Mononuclear cell (primary cell): ENCODE data around the gene GBP7. TPM values are rescaled to one million over a fixed set of nuclear protein-coding genes. Genes with fewer than 3 reads are reported as not detected.
"Not testable (repeated sequence)": the region's sequence is repeated elsewhere in the genome, so short reads cannot be mapped to it uniquely, and the experiment has no call there.

Experiments
- H3K27me3 ChIP-seq: 2 replicates; pipeline ENCODE4 v1.6.0; 2011; ENCODE audit warnings: low read length, control low read depth; ENCODE audit not compliant: insufficient read depth
- H3K4me1 ChIP-seq: 2 replicates; pipeline ENCODE4 v1.5.1; 2011; ENCODE audit warnings: mild to moderate bottlenecking, low read length, control low read depth; ENCODE audit not compliant: insufficient read depth
- H3K4me3 ChIP-seq: 2 replicates; pipeline ENCODE4 v1.5.1; 2011; ENCODE audit warnings: mild to moderate bottlenecking, low read length, moderate library complexity
- H3K9me3 ChIP-seq: 2 replicates; pipeline ENCODE4 v1.5.1; 2011; ENCODE audit warnings: low read depth, mild to moderate bottlenecking, control low read depth, low read length
- total RNA-seq: library from RNA; depleted of rRNA; stranded (reverse); fragments of >200 nt; gene quantifications from one replicate; pipeline ENCODE4 v1.2.3, GENCODE V29; 2012

Gene GBP7
- not detected for total RNA-seq

GRCh38 chr1:89175601-89176256 lies at the start of gene GBP7:
TSS of gene GBP7 (minus strand) at chr1:89176003. CDS start at chr1:89171935, 4,068 bp downstream.
- no peak within 1 kb of the TSS for H3K4me3 ChIP-seq
- H3K9me3 ChIP-seq, result no peaks in the 10 kb centered on the region
- no peaks in the 10 kb centered on the region for H3K27me3 ChIP-seq
- no peaks in the 10 kb centered on the region for H3K4me1 ChIP-seq

GRCh38 chr1:89221341-89221740 lies 45.5 kb upstream of the GBP7 start:
- no peaks in the 10 kb centered on the region for H3K9me3 ChIP-seq

GRCh38 chr1:89219851-89220250 lies 44.0 kb upstream of the GBP7 start:
- not testable (repeated sequence) for H3K4me3 ChIP-seq, H3K27me3 ChIP-seq, H3K9me3 ChIP-seq, H3K4me1 ChIP-seq

More at GRCh38 chr1:89221341-89221740, 45.5 kb upstream of the GBP7 start:
- H3K4me3 ChIP-seq, result no peak overlapping the region
- no peaks in the 10 kb centered on the region for H3K4me1 ChIP-seq
- H3K27me3 ChIP-seq, result no peaks in the 10 kb centered on the region

- not testable (repeated sequence) for H3K9me3 ChIP-seq, H3K27me3 ChIP-seq, H3K4me1 ChIP-seq, H3K4me3 ChIP-seq
Observed at GRCh38 chr1:89218941-89219340, 43.1 kb upstream of the GBP7 start.

- Histone ChIP-seq H3K4me1 (no peaks in the 10 kb centered on the region), H3K4me3 (no peak overlapping the region), H3K27me3 (no peaks in the 10 kb centered on the region), H3K9me3 (peaks cover 6% of the 10 kb centered on the region)
Observed at GRCh38 chr1:89213347-89213746, 37.5 kb upstream of the GBP7 start.

GRCh38 chr1:89211035-89211634 lies 35.3 kb upstream of the GBP7 start:
- peaks cover 6% of the 10 kb centered on the region for H3K9me3 ChIP-seq
- H3K4me1 ChIP-seq, result no peaks in the 10 kb centered on the region
- H3K27me3 ChIP-seq, result no peaks in the 10 kb centered on the region
- no peak overlapping the region for H3K4me3 ChIP-seq

- H3K9me3 ChIP-seq, result peaks cover 14% of the 10 kb centered on the region
- H3K27me3 ChIP-seq, result no peaks in the 10 kb centered on the region
- peaks cover 2% of the 10 kb centered on the region for H3K4me1 ChIP-seq
- no peak overlapping the region for H3K4me3 ChIP-seq
Observed at GRCh38 chr1:89206373-89206772, 30.6 kb upstream of the GBP7 start.

- Histone ChIP-seq H3K9me3 (peaks cover 9% of the 10 kb centered on the region), H3K27me3 (no peaks in the 10 kb centered on the region), H3K4me1 (peaks cover 15% of the 10 kb centered on the region), H3K4me3 (no peak overlapping the region)
Observed at GRCh38 chr1:89203166-89203565, 27.4 kb upstream of the GBP7 start.

- Histone ChIP-seq H3K4me1 (peaks cover 25% of the 10 kb centered on the region), H3K4me3 (no peak overlapping the region), H3K27me3 (no peaks in the 10 kb centered on the region), H3K9me3 (peaks cover 9% of the 10 kb centered on the region)
Observed at GRCh38 chr1:89201106-89201794, 25.4 kb upstream of the GBP7 start.

- Histone ChIP-seq H3K27me3 (no peaks in the 10 kb centered on the region), H3K4me3 (no peak overlapping the region), H3K9me3 (peaks cover 9% of the 10 kb centered on the region), H3K4me1 (peaks cover 25% of the 10 kb centered on the region)
Observed at GRCh38 chr1:89200663-89201062, 24.9 kb upstream of the GBP7 start.

- no peaks in the 10 kb centered on the region for H3K9me3 ChIP-seq
- H3K27me3 ChIP-seq, result no peaks in the 10 kb centered on the region
- H3K4me1 ChIP-seq, result peaks cover 31% of the 10 kb centered on the region
- peak overlapping the region; percentile 86 for H3K4me3 ChIP-seq
Observed at GRCh38 chr1:89199525-89200031, 23.8 kb upstream of the GBP7 start.

- no peaks in the 10 kb centered on the region for H3K9me3 ChIP-seq
- H3K4me1 ChIP-seq, result peaks cover 31% of the 10 kb centered on the region
- H3K4me3 ChIP-seq, result peak within 1 kb of the TSS; percentile 86
- no peaks in the 10 kb centered on the region for H3K27me3 ChIP-seq
Observed at GRCh38 chr1:89198491-89199072, 22.8 kb upstream of the GBP7 start, which contains the start of gene GBP4. TSS of gene GBP4 (minus strand) at chr1:89198942. CDS start at chr1:89198834, 108 bp downstream.

- no peaks in the 10 kb centered on the region for H3K27me3 ChIP-seq
- H3K9me3 ChIP-seq, result no peaks in the 10 kb centered on the region
- H3K4me3 ChIP-seq, result peak overlapping the region; percentile 86
- H3K4me1 ChIP-seq, result peaks cover 31% of the 10 kb centered on the region
Observed at GRCh38 chr1:89198081-89198480, 22.3 kb upstream of the GBP7 start.

- Histone ChIP-seq H3K9me3 (no peaks in the 10 kb centered on the region), H3K4me1 (peaks cover 27% of the 10 kb centered on the region), H3K4me3 (no peak overlapping the region), H3K27me3 (no peaks in the 10 kb centered on the region)
Observed at GRCh38 chr1:89195476-89195875, 19.7 kb upstream of the GBP7 start.

- Histone ChIP-seq H3K4me1 (peaks cover 10% of the 10 kb centered on the region), H3K4me3 (no peak overlapping the region), H3K9me3 (no peaks in the 10 kb centered on the region), H3K27me3 (no peaks in the 10 kb centered on the region)
Observed at GRCh38 chr1:89191314-89191713, 15.5 kb upstream of the GBP7 start.
